ENCODE results near the gene SLC38A3.

SLC38A3 gene

DNA sequence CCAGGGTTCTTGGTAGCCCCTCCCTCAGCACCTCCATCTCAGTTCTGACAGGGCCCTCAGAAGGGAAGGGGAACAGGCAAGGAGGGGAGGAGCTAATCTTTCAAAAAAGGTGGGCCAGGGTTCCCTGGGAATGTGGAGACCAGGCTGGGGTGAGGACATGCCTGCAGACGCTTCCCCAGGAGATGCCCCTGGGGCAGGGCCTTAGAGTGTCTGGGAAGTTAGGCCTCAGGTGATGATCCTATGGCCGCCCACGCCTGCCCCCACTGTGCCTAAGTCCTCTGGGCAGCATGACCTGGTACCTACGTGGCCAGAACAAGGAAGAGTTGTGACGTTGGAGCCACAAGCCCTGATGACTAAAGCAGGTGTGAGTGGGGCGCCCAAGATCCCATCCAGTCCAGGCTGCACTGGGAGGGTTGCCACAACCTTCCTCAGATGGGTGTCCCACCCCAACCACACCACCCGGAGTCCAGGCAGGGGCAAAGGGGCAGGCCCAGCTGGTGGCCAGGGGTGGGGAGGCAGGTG is 60.0 kb downstream of the SLC38A3 start:
- Histone ChIP-seq H3K27me3 (replicated peaks; ENCODE audit: control insufficient read depth, insufficient read depth, low read length) (no peaks in the 10 kb centered on the region), H3K4me3 (replicated peaks; ENCODE audit: low read depth, low read length) (no peak overlapping the region), H3K36me3 (ENCODE audit: control insufficient read depth, insufficient read depth, low read length) (no peaks in the 10 kb centered on the region; the same call in 1 of the 2 replicates)
- TF ChIP-seq, protein P1, sequence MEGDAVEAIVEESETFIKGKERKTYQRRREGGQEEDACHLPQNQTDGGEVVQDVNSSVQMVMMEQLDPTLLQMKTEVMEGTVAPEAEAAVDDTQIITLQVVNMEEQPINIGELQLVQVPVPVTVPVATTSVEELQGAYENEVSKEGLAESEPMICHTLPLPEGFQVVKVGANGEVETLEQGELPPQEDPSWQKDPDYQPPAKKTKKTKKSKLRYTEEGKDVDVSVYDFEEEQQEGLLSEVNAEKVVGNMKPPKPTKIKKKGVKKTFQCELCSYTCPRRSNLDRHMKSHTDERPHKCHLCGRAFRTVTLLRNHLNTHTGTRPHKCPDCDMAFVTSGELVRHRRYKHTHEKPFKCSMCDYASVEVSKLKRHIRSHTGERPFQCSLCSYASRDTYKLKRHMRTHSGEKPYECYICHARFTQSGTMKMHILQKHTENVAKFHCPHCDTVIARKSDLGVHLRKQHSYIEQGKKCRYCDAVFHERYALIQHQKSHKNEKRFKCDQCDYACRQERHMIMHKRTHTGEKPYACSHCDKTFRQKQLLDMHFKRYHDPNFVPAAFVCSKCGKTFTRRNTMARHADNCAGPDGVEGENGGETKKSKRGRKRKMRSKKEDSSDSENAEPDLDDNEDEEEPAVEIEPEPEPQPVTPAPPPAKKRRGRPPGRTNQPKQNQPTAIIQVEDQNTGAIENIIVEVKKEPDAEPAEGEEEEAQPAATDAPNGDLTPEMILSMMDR (IDR thresholded peaks at IDR 0.05; ENCODE audit: insufficient read depth, low read length, poor library complexity, severe bottlenecking), result no peak
- no peak for DNase-seq (ENCODE audit: extremely low read depth, insufficient read length)

DNA sequence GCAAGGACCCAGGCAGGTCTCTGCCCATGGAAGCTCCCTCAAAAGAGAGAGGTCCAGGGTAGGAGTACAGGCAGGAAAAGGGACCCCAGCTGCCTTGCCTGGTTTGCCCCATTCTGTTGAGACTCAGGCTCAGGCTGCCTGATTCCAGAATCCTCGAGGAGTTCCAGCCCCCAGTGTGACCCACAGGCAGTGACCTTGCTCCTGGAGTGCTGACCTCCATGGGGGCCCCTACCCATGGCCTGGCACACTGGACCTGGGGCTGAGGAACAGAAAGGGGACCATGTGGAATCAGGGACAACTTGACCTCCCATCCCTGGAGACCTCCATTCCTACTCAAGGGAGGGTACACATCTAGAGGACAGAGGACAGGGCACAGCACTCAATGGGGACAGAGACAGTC is 60.5 kb downstream of the SLC38A3 start:
- TF ChIP-seq, protein P1 (IDR thresholded peaks at IDR 0.05; ENCODE audit: insufficient read depth, low read length, poor library complexity, severe bottlenecking), result no peak
- H3K36me3 ChIP-seq (ENCODE audit: control insufficient read depth, insufficient read depth, low read length), result no peaks in the 10 kb centered on the region; the same call in 1 of the 2 replicates
- H3K4me3 ChIP-seq (replicated peaks; ENCODE audit: low read depth, low read length), result no peak overlapping the region
- no peak for DNase-seq (ENCODE audit: extremely low read depth, insufficient read length)
- H3K27me3 ChIP-seq (replicated peaks; ENCODE audit: control insufficient read depth, insufficient read depth, low read length), result no peaks in the 10 kb centered on the region

DNA sequence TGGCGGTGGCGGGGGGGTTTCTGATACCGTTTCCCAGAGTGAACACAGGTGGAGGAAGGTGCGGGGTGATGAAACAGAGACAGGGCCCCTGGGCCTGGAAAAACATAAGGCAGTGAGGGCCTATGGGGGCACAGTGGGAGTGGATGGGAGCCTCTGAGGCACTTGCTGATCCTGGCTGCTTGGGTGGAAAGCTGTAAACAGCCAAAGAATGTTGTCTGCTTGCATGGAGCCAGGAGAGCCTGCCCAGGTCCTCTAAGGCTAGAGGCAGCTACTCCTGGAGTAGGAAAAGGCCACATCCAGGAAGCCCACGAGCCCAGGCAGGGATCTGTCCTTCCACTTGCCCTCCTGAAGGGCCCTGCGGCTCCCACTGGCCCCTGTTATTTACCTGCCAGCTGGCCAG is 60.9 kb downstream of the SLC38A3 start:
- TF ChIP-seq, protein P1 (IDR thresholded peaks at IDR 0.05; ENCODE audit: insufficient read depth, low read length, poor library complexity, severe bottlenecking), result no peak
- no peak overlapping the region for H3K4me3 ChIP-seq (replicated peaks; ENCODE audit: low read depth, low read length)

DNA sequence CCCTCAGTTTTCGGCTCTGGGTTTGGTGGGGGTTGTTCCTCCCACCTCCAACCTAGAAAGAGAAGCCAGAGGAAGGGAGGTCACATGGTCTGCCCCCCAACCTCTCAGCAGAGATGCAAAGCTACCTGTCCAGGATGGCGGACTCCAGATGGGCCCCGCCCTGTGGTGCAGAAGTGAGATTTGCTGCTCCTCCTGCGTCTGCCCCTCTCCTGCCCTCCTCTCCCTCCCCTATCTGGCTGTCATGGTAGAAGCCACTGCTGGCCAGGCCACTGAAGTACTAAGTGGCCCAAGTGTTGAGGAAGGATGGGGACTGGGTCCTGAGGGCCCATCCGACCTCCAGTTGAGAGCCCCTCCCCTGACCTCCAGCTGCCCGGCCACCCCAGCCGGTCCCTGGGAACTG is 61.8 kb downstream of the SLC38A3 start:
- Histone ChIP-seq H3K4me3 (replicated peaks; ENCODE audit: low read depth, low read length) (no peak overlapping the region), H3K27me3 (replicated peaks; ENCODE audit: control insufficient read depth, insufficient read depth, low read length) (no peaks in the 10 kb centered on the region), H3K36me3 (ENCODE audit: control insufficient read depth, insufficient read depth, low read length) (no peaks in the 10 kb centered on the region)
- no peak for DNase-seq (ENCODE audit: extremely low read depth, insufficient read length)
- TF ChIP-seq, protein P1 (IDR thresholded peaks at IDR 0.05; ENCODE audit: insufficient read depth, low read length, poor library complexity, severe bottlenecking), result no peak

More for the DNA sequence above, 60.9 kb downstream of the SLC38A3 start:
- Histone ChIP-seq H3K36me3 (ENCODE audit: control insufficient read depth, insufficient read depth, low read length) (no peaks in the 10 kb centered on the region), H3K27me3 (replicated peaks; ENCODE audit: control insufficient read depth, insufficient read depth, low read length) (no peaks in the 10 kb centered on the region)
- DNase-seq (ENCODE audit: extremely low read depth, insufficient read length), result no peak

DNA sequence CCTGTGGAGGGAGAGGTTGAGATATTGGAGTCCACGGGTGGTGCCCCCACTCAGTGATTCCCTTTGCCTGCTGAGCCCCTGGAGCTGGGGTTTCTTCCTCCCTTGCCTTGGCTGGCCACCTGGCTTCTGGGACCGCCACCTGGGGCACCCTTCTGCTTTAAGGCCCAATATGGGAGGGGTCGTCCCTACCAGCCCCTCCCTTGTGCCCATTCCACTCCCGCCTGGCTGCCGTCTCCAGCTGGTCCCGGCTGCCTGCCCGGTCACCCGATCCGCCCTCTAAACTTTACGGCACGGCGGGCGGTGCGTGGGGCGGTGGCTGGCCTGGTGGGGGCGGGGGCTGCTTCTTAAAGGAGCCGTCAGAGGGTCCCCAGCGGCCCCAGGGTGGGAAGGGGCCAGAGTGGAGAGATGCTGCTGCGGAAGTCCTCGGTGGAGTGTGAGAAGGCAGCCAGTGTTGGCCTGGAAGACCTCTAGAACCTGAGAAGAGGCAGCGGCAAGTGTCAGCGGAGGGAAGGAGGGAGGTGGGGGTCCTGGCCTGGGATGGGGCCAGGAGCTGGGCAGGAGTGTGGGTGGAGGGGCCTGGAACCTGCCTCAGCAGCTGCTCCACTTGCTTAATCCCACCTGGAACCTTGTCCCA is 62.3 kb downstream of the SLC38A3 start:
- TF ChIP-seq, protein P1 (IDR thresholded peaks at IDR 0.05; ENCODE audit: insufficient read depth, low read length, poor library complexity, severe bottlenecking), result no peak
- Histone ChIP-seq H3K4me3 (replicated peaks; ENCODE audit: low read depth, low read length) (no peak overlapping the region), H3K27me3 (replicated peaks; ENCODE audit: control insufficient read depth, insufficient read depth, low read length) (no peaks in the 10 kb centered on the region), H3K36me3 (ENCODE audit: control insufficient read depth, insufficient read depth, low read length) (no peaks in the 10 kb centered on the region)
- DNase-seq (ENCODE audit: extremely low read depth, insufficient read length), result no peak

Data from GM06990 (cell line).